Muscle of arm (tissue), 12 donors: ENCODE results near the gene MED23. TPM values are rescaled to one million over a fixed set of nuclear protein-coding genes. Genes with fewer than 3 reads are reported as not detected.

Experiments used
- DNase-seq: peaks from one replicate; pipeline ENCODE4 v3.0.0-alpha.2; 2013
- polyA plus RNA-seq, 12 donors: library from polyadenylated mRNA; unstranded; fragments of 120-200 nt; gene quantifications; one replicate each; pipeline ENCODE4 v1.2.1, GENCODE V29; 2013; ENCODE audit not compliant: insufficient read length in 12 of 12

The MED23 gene
- polyA plus RNA-seq, 12 donors, result 12.2 to 36.4 (median 25.9) TPM; not detected in 1

DNA sequence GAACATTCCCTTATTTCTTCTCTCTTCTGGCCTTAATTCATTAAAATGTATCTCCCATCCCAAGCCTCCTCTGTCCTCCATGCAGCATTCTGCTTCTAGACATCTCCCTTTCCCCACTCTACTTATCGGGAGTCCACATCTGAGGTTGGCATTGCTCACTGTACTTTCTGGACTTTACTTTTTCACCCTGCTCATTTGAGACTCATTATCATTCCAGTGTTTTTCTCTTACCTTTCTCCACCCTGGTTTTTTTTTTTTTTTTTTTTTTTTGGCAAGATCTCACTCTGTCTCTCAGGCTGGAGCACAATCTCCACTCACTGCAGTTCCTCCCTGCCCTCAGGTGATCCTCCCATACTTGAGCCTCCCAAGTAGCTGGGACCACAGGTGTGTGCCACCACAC, 13.5 kb upstream of the MED23 start:
- DNase-seq, result no peak

DNA sequence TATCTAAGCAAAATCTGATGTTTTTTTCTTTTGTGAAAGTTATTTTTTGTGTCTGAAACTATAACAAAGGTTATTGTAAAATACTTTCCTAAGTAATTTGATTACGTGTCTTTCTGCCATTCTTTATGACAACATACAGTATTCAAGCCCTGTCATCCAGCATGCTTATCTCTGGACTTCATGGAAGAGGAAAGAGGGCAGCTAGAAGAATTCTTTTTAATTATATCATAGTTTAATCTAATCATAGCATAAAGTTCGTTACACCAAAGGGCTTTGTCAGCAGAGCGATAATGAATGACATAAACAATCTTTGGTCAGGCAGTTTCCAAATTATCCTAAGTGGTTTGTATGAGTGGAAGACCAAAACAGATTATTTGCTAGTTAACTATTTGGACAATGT, 12.5 kb upstream of the MED23 start:
- DNase-seq, result no peak

DNA sequence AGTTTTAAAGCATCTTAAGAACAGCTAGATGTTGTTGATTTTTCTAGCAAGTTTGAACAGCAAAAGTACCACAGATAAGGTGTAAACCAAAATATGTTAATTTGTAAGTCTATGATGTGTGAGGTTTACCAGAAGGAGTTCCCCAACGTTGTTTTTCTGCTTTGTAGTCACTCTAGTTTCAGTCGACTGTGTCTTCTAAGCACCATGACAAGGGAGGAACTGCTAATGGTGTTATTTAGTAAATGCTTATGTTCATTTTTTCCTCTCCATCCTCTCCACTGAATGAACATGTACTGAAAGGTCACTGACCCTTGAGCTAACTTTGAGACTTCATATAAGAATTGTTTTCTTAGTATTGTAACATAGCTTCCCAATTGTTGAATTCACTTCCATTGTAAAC, 12.1 kb upstream of the MED23 start:
- DNase-seq, result no peak

DNA sequence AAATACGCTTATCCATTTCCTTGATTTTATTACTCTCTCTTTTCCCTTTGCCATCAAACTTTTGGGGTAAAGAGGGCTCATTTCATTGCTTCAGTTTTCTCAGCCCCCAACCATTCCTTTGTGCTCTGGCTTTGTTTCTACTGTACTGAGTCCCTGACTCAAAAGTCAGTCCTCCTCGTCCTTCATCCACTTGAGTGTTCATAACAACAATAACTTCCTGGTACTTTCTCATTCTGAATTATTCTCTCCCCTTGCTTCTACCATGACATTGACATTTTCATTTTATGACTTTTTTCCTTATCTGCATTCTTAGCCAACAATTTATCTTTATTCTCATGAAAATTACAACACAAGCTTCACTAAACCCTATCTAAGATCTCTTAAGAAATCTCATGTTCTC, 10.0 kb upstream of the MED23 start:
- no peak for DNase-seq

DNA sequence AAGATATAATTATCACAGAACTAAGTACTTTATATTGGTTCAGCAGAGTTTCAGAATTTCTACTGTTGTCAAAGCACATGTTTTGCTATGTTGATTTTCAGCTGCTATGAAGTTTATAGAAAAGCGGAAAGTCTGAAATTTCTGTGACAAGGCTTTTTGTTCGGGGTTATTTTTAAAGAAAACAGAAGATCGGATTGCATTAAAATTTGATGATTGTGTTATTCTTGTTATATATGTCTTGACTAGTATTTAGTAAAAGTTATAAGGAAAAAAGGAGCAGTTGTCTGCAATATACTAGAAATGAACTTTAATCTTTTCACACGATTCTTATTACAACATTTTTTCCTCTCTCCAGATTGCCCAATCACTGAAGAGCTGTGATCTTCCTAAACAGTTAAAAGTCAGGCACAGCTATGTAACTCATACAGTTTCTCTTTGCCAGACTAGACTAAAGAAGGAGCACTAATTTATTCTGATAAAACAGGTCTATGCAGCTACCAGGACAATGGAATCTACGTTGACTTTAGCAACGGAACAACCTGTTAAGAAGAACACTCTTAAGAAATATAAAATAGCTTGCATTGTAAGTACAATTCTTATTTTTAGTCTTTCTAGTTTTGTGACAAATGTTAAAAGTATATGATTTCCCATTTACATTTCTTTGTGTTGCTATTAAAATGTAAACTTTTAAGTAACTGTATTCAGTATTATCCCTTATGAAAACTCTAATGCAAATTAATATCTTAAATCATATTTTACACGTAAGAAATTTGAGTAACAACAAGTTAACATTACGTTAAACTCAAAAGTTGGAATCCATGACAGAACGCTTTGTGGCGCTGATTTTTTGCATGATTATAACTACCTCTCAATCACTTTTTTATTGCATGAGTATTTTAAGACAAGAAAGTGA, 9.1 kb upstream of the MED23 start, which contains the start of gene ENPP3:
Gene ENPP3 (plus strand): TSS at position 423 of the 913 bp plus-strand sequence. CDS start 83 bp downstream, at position 506.
- no peak for DNase-seq

DNA sequence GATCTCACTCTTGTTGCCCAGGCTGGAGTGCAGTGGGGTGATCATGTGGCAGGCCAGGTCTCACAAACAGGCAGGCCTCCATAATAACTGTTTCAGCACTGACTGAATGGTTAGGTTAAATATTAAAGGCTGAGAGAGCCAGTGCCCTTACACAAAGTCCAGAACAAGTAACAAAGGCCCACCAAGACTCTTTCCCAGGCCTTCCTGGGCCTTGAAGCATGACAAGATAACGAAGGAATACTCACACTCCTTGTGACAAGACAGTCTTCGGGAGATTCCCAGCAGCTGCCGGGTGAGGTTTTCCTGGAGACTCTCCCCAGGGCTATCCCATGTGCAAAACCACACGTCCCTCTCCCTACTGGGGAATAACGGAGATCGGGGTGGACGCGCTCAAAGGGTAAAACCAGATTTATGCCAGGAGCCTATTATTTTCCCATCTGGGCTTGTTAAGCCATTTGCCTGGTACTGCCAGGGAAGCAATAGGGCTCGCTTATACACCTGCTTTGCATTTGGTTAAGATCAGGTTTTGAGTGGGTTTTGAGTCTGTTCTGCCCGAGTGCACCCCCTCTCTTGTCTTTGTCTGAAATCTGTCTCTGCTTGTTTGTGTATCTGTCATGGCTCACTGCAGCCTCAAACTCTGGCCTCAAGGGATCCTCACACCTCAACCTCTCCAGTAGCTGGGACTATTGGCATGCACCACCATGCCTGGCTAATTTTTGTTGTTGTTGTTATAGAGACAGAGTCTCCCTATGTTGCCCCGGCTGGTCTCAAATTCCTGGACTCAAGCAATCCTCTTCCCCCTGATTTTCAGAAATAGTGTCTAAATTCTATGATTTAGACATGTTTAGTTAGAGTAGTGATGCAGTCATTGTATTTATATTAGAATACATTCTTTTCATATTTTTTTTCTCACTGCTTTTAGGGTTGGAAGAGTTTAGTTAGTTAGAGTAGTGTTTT, 7.6 kb upstream of the MED23 start:
- no peak for DNase-seq

DNA sequence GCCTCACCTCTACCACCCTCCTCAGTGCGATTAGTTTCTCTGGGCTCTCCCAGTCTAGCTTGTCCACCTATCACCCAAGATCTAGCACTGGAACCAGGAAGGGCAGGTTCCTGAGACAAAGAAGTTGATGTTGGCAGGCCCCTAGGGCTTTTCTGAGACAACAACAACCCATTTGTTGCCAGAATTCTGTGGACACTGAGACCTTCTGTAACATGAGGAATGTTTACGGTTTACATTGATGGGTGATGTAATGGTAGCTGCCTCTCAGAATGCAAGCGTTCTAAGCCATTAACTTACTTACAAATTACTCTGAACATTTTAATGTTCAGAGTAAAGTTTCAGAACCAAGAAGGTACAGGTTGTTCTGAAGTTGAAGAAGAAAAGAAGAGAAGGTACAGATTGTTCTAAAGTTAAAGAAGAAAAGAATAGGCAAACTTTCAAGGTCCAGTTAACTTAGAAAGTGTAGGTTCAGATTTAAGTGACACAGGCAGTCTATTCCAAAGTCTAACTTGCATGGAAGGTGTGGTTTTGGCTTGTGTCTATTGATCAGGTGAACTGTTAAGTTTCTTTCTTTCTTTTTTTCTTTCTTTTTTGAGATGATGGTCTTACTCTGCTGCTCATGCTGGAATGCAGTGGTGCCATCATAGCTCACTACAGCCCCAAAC, 3.7 kb upstream of the MED23 start:
- DNase-seq, result no peak

DNA sequence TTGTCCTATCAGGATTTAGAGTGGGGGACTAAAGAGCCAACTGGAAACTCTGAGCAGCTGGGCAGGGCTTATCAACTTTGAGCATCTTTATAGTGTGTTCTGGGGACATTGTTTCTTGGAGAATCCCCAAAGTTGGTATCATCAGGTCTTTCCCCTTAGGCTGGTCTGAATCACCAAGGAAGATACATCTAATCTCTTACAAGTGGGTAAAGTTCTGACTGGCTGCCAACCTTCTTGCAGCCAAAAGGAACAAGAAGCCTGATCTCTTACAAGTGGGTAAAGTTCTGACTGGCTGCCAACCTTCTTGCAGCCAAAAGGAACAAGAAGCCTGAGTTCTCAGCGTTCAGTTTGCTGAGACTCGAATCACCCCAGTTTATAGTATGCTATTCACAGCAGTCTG, 1.6 kb upstream of the MED23 start:
- DNase-seq, result no peak

DNA sequence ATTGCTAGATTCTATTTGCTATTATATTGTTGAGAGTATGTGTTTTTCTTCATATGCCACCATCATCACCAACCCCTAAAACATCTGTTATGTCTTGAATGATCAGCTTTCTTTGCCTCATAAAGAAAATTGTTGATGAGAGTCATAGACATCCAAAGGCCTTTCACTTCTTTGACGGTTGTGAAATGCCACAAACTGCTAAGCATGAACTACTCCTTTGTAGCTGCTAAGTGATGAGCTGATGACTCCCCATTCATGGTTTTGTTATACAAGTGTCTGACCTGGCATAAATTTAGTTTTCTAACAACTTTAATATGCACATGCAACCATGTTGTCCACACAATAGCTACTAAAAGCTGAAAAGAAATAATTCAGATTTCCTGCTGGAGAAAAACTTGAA, 684 bp upstream of the MED23 start:
- no peak for DNase-seq

DNA sequence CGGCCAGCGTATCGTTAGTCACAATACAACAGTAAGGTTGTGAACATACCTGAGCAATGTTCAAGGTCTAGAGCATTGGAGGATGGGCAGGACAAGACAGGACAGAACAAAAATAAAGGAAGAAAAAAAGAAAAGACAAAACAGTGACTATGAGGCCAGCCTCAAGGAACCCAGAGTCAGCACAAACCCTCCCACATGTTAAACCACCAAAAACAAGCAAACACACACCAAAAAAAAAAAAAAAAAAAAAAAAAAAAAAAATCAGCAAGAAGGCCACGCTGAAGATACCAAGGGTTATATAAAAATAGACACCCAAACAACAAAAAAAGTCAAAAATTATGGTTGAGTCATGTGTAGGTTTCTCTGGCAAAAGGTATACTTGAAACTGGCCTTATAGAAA, 12.8 kb downstream of the MED23 start:
- no peak for DNase-seq

DNA sequence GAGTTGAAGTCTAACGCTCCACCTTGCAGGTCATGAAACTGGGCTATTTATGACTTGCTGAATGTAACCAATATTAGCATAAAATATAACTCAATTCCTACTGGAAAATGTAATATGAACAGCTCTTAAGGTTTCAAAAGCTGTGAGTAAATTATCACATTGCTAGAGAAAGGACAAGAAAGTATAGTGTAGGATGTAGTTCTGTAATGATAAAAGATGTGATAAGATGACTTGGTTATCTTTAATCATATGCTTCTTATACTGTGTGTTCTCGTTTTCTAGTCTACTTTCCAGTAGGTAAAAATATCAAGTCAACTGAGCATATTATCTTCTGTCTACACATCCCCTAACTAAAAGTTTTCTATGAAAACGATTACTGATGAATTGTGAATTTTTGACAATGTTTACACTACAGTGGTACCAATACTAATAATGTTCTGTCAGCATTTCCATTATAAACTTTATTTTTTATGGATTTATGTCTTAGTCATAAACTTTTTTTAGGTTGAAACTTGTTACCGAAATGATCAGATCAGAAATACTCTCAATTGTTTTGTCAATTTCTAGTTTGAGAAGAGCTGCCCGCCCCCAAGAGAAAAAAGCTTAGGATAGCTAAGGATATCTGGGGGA, 14.6 kb downstream of the MED23 start:
- no peak for DNase-seq

DNA sequence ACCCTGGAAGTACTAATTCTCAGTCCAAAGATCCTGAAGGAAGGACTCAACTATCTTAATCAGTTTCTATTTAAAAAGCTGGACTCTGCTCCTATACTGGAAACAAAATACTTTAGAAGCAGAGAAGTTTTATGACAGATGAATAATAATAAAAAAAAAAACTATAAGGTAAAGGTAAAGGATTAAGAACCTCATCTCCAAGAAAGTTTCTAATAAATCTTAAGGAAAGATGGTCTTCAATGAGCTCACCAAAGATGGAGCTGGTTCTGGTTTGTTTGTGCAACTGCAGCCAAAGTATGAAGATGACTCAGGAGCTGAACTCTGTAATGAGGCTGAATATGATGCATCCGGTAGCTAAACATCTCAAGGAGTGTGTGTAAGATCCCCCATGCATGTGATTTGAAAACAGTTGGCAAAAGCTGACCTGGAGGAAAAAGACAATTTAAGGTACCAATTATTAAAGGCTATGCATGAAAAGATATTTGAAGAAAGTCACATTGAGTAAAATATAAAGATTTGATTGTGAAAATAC, 25.2 kb downstream of the MED23 start:
- no peak for DNase-seq

DNA sequence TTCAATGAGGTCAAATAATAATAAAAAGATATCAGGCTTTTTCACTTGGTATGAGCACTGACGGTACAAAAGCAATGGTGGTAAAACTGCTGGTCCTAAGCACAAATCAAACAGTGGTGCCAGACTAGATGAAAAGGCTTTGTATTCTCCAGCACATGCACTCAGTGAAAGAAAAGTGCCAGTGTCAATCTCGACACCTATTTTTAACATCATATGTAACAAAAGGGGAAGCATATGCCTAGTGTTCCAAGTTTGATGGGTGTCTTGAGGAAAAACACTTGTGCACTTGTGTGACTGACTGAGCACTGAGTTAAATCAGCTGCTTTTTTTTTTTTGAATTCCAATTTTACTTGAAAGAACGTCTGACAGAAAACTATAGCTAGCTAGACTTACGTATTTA, 27.3 kb downstream of the MED23 start:
- no peak for DNase-seq

DNA sequence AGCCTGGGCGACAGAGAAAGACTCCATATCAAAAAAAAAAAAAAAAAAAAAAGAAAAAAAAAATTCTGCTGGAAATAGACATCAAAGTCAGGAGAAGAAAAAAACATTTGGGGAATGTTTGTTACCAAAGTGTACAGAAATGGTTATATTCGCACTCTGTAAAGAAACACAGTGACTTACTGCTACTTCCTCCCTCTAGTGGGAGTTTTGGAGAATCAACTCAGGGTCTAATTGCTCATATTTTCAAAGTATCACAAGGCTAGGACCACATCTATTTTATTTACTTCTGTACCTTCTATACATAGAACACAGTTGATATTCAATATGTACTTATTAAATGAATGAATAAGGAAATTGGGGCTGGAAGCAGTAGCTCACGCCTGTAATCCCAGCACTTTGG, 30.6 kb downstream of the MED23 start:
- DNase-seq, result no peak

DNA sequence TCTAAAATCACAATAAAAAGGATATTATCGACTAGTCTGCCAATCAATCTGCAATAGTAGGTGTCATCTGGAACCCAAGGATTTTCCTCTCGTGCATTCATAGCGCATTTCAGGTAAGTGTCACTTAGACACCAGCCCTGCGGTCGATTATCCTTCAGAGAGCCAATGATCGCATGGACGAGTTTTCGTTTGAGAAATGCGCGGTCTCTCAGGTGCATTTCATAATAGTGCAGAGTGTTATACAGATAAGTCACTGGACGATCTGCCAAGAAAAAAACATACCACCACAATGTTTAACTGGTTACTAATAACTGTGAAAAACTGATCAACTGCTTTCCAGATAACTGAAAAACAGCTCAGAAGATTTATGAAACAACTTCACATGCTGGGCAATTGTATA, 34.0 kb downstream of the MED23 start:
- no peak for DNase-seq

DNA sequence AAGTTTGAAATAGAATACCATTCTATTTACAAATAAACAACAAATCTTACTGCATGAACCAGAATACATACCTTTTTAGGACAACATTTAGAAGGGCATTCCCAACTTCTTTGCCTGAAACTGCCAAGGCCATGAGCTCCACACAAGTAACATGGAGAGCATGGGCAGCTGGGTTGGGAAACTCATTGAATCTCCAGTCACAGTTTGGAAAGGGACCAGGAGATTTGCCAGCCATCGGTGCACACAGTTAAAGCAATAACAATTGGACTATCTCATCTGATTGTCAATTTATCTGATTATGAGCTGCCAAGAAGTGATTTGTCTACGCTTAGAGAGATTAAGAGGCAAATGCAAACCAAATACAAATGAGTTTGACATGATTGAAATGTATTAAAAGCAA, 35.1 kb downstream of the MED23 start:
- no peak for DNase-seq

DNA sequence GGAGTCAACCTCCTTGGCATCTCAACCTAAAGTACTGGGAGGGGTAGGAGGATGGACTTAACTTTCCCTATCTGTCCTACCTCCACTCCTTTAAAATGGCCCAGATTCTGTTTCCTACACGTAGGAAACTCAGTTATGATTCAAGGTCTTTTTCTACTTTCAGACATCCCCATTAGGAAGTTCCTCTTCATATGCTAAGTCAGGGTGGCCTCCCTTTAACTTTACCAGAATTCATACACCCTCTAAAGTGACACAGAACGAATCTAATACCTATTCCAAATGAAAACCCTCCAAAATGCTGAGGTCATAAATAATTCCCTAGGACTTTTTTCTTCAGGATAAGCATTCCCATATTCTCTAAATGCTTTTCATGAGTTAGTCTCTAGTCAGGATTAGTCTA, 39.4 kb downstream of the MED23 start:
- no peak for DNase-seq

DNA sequence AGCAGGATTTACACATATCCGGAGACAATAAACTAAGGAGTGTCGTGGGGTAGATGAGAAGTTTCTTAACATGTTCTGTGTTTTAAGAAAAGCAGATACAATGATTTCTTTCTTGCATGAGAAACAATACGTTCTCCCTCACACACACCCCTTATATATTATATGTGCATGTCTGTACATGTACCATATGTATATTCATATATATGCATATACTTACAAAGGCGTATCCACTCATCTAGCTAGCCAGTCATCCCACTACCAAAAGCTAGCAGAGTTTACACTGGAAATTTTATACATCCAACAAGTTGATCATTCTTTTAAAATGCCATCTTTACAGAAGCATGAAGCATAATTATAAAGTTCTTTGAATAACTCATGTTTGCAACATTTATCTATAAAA, 40.1 kb downstream of the MED23 start:
- no peak for DNase-seq

DNA sequence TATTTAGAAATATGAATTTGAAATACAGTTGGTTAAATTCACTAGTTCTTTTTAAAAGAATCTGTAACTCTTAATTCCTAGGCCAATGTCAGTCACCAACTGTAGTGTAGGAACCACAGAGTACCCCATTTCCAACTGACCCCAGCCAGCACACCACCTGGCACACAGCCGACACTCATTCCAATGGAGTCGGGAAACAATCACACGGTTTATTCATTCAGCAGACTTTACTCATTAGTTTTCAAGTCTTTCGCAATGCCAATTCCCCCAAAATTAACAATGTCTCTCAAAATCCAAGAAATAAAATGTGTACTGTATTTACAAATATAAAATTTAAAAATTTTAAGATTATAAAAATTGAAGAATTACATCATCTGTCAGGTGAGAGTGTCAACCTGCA, 41.5 kb downstream of the MED23 start:
- no peak for DNase-seq

DNA sequence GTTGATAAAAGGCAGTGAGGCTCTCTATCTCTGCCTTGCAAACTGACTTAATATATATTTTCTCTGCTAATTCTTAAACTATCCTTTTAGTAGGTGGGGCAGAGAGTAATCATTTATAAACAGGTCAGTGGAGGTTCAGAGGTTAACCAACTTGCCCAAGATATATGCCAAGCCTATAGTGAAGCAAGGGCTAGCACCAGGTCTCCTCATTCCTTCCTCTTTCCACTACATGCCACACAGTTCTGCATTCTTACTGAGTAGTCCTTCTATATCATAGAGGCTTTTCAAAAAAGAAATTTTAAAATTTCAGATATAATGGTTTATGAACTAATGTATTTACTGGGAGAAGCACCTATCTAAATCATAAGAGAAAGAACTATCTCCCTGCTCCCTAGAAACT, 46.5 kb downstream of the MED23 start:
- no peak for DNase-seq

DNA sequence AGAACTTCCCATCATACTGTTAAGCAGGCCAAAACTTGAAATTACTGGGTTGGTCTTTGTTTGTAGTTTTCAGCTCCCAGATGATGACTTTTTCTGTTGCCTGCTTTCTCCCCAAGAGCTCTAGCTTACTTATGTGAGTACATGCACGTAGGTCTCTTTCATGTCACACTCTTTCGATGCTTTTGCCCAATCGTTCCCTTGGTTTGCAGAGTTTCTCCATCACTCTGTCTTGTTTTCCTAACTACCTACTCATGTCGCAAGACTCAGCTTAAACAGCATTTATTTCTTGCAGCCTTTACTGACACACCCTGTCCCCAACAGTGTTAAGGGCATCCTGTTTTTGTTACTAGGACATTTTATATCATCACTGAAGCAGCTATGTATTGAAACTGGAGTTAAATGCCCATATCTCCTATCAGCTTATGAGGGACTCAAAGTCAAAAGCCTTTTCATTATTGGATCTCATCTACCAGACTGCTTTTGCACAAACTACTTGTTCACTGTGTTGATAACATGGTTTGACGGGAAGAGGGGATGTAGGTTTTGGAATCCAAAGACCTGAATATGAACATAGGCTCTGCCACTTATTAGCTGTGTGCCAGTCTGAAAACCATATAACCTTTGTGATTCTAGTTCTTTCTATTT, 52.1 kb downstream of the MED23 start:
- no peak for DNase-seq
